Measurements from ENCODE around the gene SDR9C7.
"Not testable (repeated sequence)": the region's sequence is repeated elsewhere in the genome, so short reads cannot be mapped to it uniquely, and the experiment has no call there.

SDR9C7 gene

DNA sequence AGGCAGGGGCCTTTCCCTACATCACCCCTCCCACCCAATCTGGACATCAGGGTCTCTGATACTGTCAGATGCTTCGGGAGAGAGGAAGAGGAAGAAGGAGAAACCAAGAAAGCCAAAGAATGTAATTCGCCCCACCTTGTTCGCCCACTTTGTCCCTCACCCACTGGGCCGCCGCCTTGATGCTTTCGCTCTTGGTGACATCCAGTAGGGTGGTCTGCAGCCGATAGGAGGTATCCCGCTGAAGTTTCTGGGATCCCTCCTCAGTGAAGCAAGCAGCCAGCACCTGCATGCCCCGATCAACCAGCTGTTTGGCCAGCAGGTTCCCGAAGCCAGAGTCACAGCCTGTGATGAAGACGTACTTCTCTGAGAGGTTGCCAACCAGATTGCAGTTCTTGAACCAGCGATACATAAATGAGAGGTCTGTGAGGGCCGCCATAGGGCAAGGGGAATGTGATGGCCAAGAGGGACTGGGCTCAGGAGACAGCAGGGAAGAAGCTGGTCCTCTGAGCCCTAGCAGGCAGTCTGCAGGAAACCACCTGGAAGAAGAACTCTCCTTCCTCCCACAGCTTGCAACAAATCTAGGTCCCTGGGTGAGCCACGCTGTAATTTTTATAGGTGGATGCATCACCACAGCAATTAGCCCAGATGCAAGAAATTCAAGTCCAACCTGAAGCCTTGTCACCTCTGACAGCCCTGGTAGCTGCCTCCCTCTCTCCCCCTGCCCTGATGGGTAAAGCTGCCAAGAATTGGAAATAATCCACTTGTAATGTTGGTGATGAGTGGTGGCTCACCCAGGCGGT, at the start of gene SDR9C7:
Gene SDR9C7 (minus strand): TSS at position 583 of the 800 bp plus-strand sequence. CDS start 147 bp downstream, at position 436.
- DNase-seq = no peak

- DNase-seq = no peak
Measured at GRCh38 chr12:56983386-56983785, 49.2 kb upstream of the SDR9C7 start.

DNA sequence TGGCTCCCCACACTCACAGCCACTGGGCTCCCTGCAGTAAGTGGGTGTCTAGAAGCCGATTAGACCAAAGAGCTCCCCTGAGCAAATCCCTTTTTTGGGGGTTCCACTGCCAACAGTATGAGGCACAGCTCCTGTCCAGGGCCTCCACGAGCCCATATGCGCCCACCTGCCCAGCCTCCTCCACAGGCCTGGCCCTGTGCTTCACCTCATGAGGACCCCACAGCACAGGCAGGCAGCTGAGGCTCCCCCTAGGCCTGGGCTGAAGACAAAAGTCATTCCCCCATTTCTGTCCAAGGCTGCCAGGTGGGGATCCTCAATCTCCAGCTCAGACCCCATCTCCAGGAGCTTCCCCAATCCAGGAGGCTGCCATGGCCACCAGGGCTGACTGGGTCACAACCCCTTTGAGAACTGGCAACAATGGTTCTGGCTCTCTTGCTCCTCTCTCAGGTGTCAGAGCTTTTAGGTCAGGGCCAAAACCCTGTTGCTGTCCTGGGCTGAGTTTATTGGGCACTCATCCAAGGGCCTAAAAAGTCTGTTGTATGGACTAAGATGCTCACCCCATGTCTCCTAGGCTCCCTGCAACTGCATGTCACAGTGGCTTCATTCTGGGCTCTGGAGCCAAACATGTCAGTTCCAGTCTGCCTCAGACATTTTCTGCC, 48.5 kb upstream of the SDR9C7 start:
- not testable (repeated sequence) for DNase-seq

- DNase-seq = no peak
Measured at GRCh38 chr12:56980941-56981530, 46.8 kb upstream of the SDR9C7 start.

- no peak for DNase-seq
Measured at GRCh38 chr12:56980268-56980667, 46.1 kb upstream of the SDR9C7 start.

DNA sequence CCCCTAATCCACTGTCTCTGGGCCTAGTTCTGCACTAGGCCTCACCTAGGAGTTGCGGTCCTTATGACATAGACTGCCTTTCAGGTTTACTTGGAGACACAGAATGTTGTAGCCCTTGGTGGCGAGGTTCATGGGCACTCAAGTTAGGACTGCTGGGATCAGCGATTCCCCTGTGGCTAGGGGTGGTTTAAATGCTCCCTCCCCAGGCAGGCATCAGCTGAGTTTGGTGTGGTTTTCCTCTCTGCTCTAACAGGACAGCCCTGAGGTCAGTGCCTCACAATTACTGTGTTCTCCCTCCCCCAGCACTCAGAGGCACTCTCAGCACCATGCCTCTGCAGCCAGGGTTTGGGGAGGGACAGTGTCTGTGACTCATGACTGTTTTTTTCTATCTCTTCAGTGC, 45.4 kb upstream of the SDR9C7 start:
- DNase-seq = no peak

GRCh38 chr12:56978397-56979138, 44.4 kb upstream of the SDR9C7 start:
- no peak for DNase-seq

- not testable (repeated sequence) for DNase-seq
Measured at GRCh38 chr12:56977361-56977760, 43.2 kb upstream of the SDR9C7 start.

GRCh38 chr12:56974224-56974623, 40.0 kb upstream of the SDR9C7 start:
- DNase-seq = not testable (repeated sequence)

GRCh38 chr12:56968910-56969309, 34.7 kb upstream of the SDR9C7 start:
- not testable (repeated sequence) for DNase-seq

GRCh38 chr12:56965997-56966642, 31.9 kb upstream of the SDR9C7 start:
- DNase-seq = not testable (repeated sequence)

DNA sequence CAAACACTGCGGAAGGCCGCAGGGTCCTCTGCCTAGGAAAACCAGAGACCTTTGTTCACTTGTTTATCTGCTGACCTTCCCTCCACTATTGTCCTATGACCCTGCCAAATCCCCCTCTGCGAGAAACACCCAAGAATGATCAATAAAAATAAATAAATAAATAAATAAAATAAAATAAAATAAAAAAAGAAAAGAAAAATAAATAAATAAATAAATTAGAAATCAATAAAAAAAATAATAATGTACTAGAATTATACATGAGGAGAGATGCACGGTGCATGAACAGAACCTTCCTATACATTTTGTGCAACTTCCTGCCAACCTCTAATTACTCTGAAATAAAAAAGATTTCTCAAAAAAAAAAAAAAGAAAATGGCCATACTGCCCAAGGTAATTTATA, 30.9 kb upstream of the SDR9C7 start:
- not testable (repeated sequence) for DNase-seq

- not testable (repeated sequence) for DNase-seq
Measured at GRCh38 chr12:56963557-56963956, 29.3 kb upstream of the SDR9C7 start.

DNA sequence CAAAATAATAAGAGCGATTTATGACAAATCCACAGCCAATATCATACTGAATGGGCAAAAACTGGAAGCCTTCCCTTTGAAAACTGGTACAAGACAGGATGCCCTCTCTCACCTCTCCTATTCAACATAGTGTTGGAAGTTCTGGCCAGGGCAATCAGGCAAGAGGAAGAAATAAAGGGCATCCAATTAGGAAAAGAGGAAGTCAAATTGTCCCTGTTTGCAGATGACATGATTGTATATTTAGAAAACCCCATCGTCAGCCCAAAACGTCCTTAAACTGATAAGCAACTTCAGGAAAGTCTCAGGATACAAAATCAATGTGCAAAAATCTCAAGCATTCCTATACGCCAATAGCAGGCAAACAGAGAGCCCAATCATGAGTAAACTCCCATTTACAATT, 28.0 kb upstream of the SDR9C7 start:
- not testable (repeated sequence) for DNase-seq

GRCh38 chr12:56958422-56958821, 24.2 kb upstream of the SDR9C7 start:
- no peak for DNase-seq

GRCh38 chr12:56957229-56958052, 23.2 kb upstream of the SDR9C7 start, which contains the start of gene RDH16:
Gene RDH16, minus strand, starts transcription at chr12:56957608. Its CDS starts 146 bp downstream, at chr12:56957462.
- DNase-seq = no peak

GRCh38 chr12:56955631-56956256, 21.5 kb upstream of the SDR9C7 start:
- no peak for DNase-seq

DNA sequence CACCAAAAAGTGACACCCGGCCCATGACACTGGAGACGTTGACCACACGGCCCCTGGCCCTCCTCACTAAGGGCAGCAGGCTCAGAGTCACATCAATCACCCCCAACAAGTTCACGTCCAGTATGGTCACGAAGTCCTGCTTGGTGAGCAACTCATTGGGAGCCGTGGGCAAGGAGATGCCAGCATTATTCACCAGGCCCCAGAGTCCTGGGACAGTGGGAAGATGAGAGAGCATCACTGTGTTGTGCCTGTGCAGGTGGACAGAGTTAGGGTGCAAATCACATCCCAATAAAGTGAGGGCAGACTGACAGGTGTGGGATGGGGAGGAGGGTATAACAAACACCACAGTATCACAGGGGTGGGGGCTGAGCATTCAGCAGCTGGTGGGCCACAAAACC, 20.7 kb upstream of the SDR9C7 start:
- DNase-seq = no peak

- no peak for DNase-seq
Measured at GRCh38 chr12:56954057-56954957, 20.1 kb upstream of the SDR9C7 start.

DNA sequence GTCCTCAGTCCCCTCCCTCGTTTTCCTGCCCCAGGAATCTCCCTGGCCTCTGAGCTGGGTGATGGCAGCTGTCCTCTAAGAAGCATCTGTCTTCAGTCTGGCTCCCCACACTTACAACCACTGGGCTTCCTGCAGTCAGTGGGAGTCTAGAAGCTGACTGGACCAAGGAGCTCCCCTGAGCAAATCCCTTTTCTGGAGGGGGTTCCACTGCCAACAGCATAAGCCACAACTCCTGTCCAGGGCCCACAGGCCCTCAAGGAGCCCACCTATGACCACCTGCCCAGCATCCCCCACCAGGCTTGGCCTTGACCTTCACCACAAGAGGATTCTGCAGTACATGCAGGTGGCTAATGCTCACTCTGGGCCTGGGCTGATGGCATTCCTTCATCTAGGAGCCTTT, 19.1 kb upstream of the SDR9C7 start:
- no peak for DNase-seq
